ENCODE results near the gene FITM1.

The FITM1 gene

GRCh38 chr14:24119691-24120090 lies 10.8 kb upstream of the FITM1 start:
- DNase-seq (ENCODE audit: low read depth) = no peak
- no peak for TF ChIP-seq CTCF (conservative IDR thresholded peaks at IDR 0.05; ENCODE audit: control insufficient read depth, insufficient read depth, low read depth, low read length)
- H3K4me3 ChIP-seq (ENCODE audit: control insufficient read depth, low read depth, low read length) = no peak overlapping the region

DNA sequence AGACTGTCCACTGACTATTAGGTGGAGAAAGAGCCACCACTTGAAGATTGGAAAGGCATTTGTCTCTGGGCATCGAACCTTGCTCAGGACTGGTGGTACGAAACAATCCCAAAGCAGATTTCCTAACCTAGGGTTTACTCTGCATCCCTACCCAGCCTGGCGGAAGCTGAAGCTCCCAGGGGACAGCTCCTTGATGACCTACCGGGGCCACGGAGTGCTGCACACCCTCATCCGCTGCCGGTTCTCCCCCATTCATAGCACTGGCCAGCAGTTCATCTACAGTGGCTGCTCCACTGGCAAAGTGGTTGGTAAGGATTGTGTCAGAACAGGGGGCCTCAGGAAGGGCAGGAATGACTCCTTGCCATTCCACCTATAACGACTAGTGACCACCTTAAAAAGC lies 9.2 kb upstream of the FITM1 start:
- no peak for DNase-seq (ENCODE audit: low read depth)
- TF ChIP-seq CTCF (conservative IDR thresholded peaks at IDR 0.05; ENCODE audit: control insufficient read depth, insufficient read depth, low read depth, low read length) = no peak
- H3K4me3 ChIP-seq (ENCODE audit: control insufficient read depth, low read depth, low read length) = no peak overlapping the region

DNA sequence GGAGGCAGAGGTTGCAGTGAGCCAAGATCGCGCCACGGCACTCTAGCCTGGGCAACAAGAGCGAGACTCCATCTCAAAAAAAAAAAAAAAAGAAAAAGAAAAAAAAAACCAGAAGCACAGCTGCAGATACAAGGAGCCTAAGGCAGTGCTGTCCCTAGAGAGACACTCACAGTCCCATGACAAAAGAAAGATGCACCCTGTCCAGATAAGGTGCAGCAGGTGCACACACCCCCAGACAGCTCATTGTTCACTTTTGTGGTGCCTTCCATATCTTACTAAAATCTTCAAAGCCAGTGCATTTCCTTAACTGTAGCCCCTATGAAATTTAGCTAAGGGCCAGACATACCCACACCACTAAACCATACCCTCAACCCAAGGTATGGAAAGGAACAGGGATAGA lies 8.0 kb upstream of the FITM1 start:
- no peak for TF ChIP-seq CTCF (conservative IDR thresholded peaks at IDR 0.05; ENCODE audit: control insufficient read depth, insufficient read depth, low read depth, low read length)
- no peak for DNase-seq (ENCODE audit: low read depth)
- H3K4me3 ChIP-seq (ENCODE audit: control insufficient read depth, low read depth, low read length) = no peak overlapping the region

GRCh38 chr14:24122898-24123297 lies 7.6 kb upstream of the FITM1 start:
- H3K4me3 ChIP-seq (ENCODE audit: control insufficient read depth, low read depth, low read length) = no peak overlapping the region
- TF ChIP-seq CTCF (conservative IDR thresholded peaks at IDR 0.05; ENCODE audit: control insufficient read depth, insufficient read depth, low read depth, low read length) = no peak
- no peak for DNase-seq (ENCODE audit: low read depth)

- DNase-seq (ENCODE audit: low read depth) = no peak
- no peak overlapping the region for H3K4me3 ChIP-seq (ENCODE audit: control insufficient read depth, low read depth, low read length)
- TF ChIP-seq CTCF (conservative IDR thresholded peaks at IDR 0.05; ENCODE audit: control insufficient read depth, insufficient read depth, low read depth, low read length) = no peak
These were observed 6.7 kb upstream of the FITM1 start for GRCh38 chr14:24123424-24124417.

- no peak for DNase-seq (ENCODE audit: low read depth)
- H3K4me3 ChIP-seq (ENCODE audit: control insufficient read depth, low read depth, low read length) = no peak overlapping the region
- TF ChIP-seq CTCF (conservative IDR thresholded peaks at IDR 0.05; ENCODE audit: control insufficient read depth, insufficient read depth, low read depth, low read length) = no peak
These were observed 3.5 kb upstream of the FITM1 start for GRCh38 chr14:24126939-24127338.
